HS-27A (cell line): Measurements from ENCODE around the gene SPATA31D4.

Experiments used
- DNase-seq: peaks from one replicate; pipeline ENCODE4 v3.0.0-alpha.2; 2012; ENCODE audit warnings: low read depth, missing footprints

Gene SPATA31D4

DNA sequence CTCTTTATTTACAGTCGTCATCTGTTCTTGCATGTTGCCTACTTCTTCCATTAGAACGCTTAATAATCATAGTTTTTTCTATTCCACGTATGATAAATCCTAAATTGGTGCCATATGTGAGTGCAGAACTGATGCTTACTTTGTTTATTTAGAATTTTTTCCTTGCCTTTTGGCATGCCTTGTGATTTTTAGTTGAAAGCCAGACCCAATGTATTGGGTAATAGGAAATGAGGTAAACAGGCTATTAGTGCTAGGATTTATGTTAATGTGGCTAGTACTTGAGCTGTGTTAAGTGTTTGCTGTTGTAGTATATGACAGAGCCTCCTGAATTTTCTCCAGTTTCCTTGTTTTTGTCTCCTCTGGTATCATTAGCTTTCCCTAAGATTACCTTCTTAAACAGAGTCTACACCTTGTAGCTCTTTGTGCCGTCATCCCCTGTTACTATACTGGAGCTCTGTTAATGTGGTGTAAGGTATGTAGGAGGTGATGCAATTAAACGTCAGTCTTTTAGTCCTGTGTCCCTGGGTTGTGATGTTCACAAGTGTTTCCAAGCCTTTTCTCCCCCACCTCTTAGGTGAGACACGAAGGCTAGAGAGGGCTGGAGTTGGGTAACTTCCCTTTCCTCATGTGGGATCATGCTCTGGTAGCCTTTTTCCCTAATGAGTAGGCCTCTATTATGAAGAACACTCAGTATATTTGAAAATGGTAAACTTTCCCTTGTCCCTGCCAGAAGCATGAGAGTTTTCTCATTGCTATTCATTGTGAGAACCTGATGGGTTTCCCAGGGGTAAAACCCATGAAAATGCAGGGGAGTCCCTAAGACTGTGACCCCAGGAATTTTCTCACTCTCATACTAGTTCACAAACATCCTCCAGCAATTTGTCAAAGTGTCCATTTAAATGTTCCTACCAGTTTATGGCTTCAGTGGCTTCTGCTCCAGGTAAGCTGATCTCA lies 36.3 kb downstream of the SPATA31D4 start:
- DNase-seq: no peak

- no peak for DNase-seq
Measured at GRCh38 chr9:81968026-81968425, 39.8 kb downstream of the SPATA31D4 start.

DNA sequence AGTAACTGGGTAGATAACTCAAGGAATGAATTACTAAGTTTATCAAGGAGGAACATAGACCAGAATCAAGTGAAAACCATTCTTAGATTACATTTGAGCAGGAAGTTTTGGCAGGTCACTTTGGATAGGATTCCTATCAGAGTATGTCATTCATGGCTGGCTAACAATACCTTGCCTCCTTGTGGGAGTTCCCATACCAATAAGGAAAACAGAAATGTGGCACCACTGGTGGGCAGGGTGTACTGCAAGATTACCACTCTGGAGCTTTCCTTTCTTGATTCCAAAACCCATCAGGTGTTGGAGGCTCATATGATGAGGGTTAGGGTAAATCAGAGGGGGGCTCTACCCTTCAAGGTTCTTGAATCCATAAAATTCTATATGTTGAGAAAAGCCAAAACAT lies 41.7 kb downstream of the SPATA31D4 start:
- DNase-seq: no peak

GRCh38 chr9:81971727-81972126 lies 43.5 kb downstream of the SPATA31D4 start:
- no peak for DNase-seq

GRCh38 chr9:81974764-81975163 lies 46.5 kb downstream of the SPATA31D4 start:
- no peak for DNase-seq

GRCh38 chr9:81976351-81976750 lies 48.1 kb downstream of the SPATA31D4 start:
- no peak for DNase-seq

DNA sequence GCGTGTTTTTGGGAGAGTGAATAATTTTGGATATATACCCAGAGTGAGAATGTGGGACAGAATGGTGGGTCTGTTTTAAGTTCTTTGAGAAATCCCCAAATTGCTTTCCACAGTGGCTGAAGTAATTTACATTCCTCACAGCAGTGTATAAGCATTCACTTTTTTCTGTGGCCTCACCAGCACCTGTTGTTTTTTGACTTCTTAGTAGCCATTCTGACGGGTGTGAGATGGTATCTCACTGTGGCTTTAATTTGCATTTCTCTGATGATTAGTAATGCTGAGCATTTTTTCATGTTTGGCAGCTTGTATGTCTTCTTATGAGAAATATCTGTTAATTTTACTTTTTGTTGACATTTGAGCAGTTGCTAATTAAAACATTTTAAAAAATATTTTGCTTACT lies 51.0 kb downstream of the SPATA31D4 start:
- no peak for DNase-seq

- DNase-seq: no peak
Measured at GRCh38 chr9:81980568-81980967, 52.3 kb downstream of the SPATA31D4 start.

- DNase-seq: no peak
Measured at GRCh38 chr9:81981883-81982282, 53.7 kb downstream of the SPATA31D4 start.
